Keratinocyte (primary cell): ENCODE data around the gene PRSS53.

Experiments used
- CTCF ChIP-seq, 3 experiments: IDR thresholded peaks in 1 of 3; conservative IDR thresholded peaks in 1 of 3; optimal IDR thresholded peaks in 1 of 3; 2 replicates in 2 of 3; 3 replicates in 1 of 3; pipeline versions ENCODE3 to v1.5.1; 2011; ENCODE audit warnings: low read length in 3 of 3, mild to moderate bottlenecking in 3 of 3, moderate library complexity in 2 of 3, control low read depth in 1 of 3, inconsistent platforms in 1 of 3; ENCODE audit not compliant: insufficient read depth in 2 of 3; ENCODE audit errors: extremely low read depth in 1 of 3
- EZH2 ChIP-seq: IDR thresholded peaks from one replicate; pipeline ENCODE4 v1.6.1; 2012; ENCODE audit warnings: inconsistent platforms, mild to moderate bottlenecking, low read length, moderate library complexity

- TF ChIP-seq CTCF (optimal IDR thresholded peaks at IDR 0.05 in 1 of 3, IDR thresholded peaks at IDR 0.05 in 1 of 3, conservative IDR thresholded peaks at IDR 0.05 in 1 of 3; ENCODE audit: extremely low read depth in 1 of 3, insufficient read depth in 2 of 3, low read length in 3 of 3) (no peak), EZH2 (no peak)
These were observed 8.6 kb downstream of the PRSS53 start for GRCh38 chr16:31080035-31080629.
